Endodermal cell (in vitro differentiated cells): ENCODE results near the gene SYP. TPM values are rescaled to one million over a fixed set of nuclear protein-coding genes. Genes with fewer than 3 reads are reported as not detected.
A peak's percentile ranks its signal among the peaks of the same experiment; 100 is the strongest.

Experiments used
- DNase-seq: peaks from one replicate; pipeline ENCODE4 v3.0.0-alpha.2; 2017
- H3K27ac ChIP-seq: 2 replicates; pipeline ENCODE4 v1.5.1; 2013; ENCODE audit warnings: mild to moderate bottlenecking, low read depth, low read length, moderate library complexity
- H3K27me3 ChIP-seq: 2 replicates; pipeline ENCODE4 v1.6.1; 2013; ENCODE audit warnings: mild to moderate bottlenecking, low read length, moderate library complexity; ENCODE audit not compliant: insufficient read depth, control insufficient read depth, poor library complexity, severe bottlenecking
- H3K36me3 ChIP-seq: 2 replicates; pipeline ENCODE4 v1.7.0; 2013; ENCODE audit warnings: mild to moderate bottlenecking, low read length, moderate library complexity; ENCODE audit not compliant: control insufficient read depth, insufficient read depth
- H3K4me1 ChIP-seq: one replicate; pipeline ENCODE4 v1.7.0; 2013; ENCODE audit warnings: low read length; ENCODE audit not compliant: control insufficient read depth, insufficient read depth
- H3K4me3 ChIP-seq: 2 replicates; pipeline ENCODE4 v1.5.1; 2013; ENCODE audit warnings: mild to moderate bottlenecking, low read length, moderate library complexity
- H3K9ac ChIP-seq: 2 replicates; pipeline ENCODE4 v1.6.1; 2013; ENCODE audit warnings: mild to moderate bottlenecking, low read length, moderate library complexity; ENCODE audit not compliant: poor library complexity, severe bottlenecking; ENCODE audit errors: extremely low read depth
- H3K9me3 ChIP-seq: 2 replicates; pipeline ENCODE4 v1.6.1; 2013; ENCODE audit warnings: mild to moderate bottlenecking, low read length, moderate library complexity; ENCODE audit not compliant: control insufficient read depth
- H3K27ac Mint-ChIP-seq: 2 replicates; pipeline ENCODE4 v1.8.0; 2020; ENCODE audit warnings: mixed read lengths
- H3K27me3 Mint-ChIP-seq: 2 replicates; pipeline ENCODE4 v1.8.0; 2021; ENCODE audit warnings: mild to moderate bottlenecking, mixed read lengths; ENCODE audit not compliant: insufficient read depth
- H3K36me3 Mint-ChIP-seq: 2 replicates; pipeline ENCODE4 v1.8.0; 2020; ENCODE audit warnings: low read depth, mixed read lengths
- H3K4me1 Mint-ChIP-seq: 2 replicates; pipeline ENCODE4 v1.8.0; 2020; ENCODE audit warnings: mixed read lengths
- H3K4me3 Mint-ChIP-seq: 2 replicates; pipeline ENCODE4 v1.8.0; 2020; ENCODE audit warnings: mild to moderate bottlenecking, moderate library complexity, mixed read lengths
- H3K9me3 Mint-ChIP-seq: 2 replicates; pipeline ENCODE4 v1.8.0; 2020; ENCODE audit warnings: mild to moderate bottlenecking, mixed read lengths
- CTCF ChIP-seq: fragments of 200-600 bp; sonication (generic); conservative IDR thresholded peaks from 2 replicates; pipeline ENCODE4 v1.5.0; 2021; ENCODE audit warnings: antibody characterized with exemption, mild to moderate bottlenecking
- WGBS, 2 experiments: methylation state at CpG; one replicate each; pipeline versions ENCODE4 v1.1.5 to v1.1.7; 2013; ENCODE audit warnings: missing lambda C conversion rate in 2 of 2, mixed read lengths in 1 of 2; ENCODE audit not compliant: insufficient coverage in 1 of 2, insufficient read length in 1 of 2; 5-methylcytosine and 5-hydroxymethylcytosine counted together
- total RNA-seq, 2 donors: library from RNA; stranded (reverse); fragmentation: NEBNext Ultra II Directional in 1 of 2; extraction: Animal tissue kit (Norgen Biotek cat#: 25700) in 1 of 2; gene quantifications; 2 replicates in 1 of 2; 3 replicates in 1 of 2; pipeline ENCODE4 v1.2.1, GENCODE V29; 2021

Gene SYP
- total RNA-seq, 2 donors from 2014 or later, result 0.48 to 0.51 TPM

- peak overlapping the region; percentile 81 for H3K27ac Mint-ChIP-seq
- Histone ChIP-seq H3K9ac (peak overlapping the region; percentile 47), H3K4me1 (no peaks in the 10 kb centered on the region), H3K4me3 (peak overlapping the region; percentile 83), H3K36me3 (no peaks in the 10 kb centered on the region), H3K9me3 (no peaks in the 10 kb centered on the region), H3K27me3 (no peaks in the 10 kb centered on the region), H3K27ac (no peak overlapping the region)
- WGBS, 2 experiments, result 0% methylated on average over 4 to 31 of the region's 32 CpGs
- no peaks in the 10 kb centered on the region for H3K36me3 Mint-ChIP-seq
- TF ChIP-seq CTCF, result no peak
- no peaks in the 10 kb centered on the region for H3K27me3 Mint-ChIP-seq
- H3K4me3 Mint-ChIP-seq, result peak overlapping the region; percentile 67
- peaks cover 3% of the 10 kb centered on the region for H3K4me1 Mint-ChIP-seq
- H3K9me3 Mint-ChIP-seq, result peaks cover 71% of the 10 kb centered on the region
- peak; percentile 95 for DNase-seq
Observed at GRCh38 chrX:49190821-49191573, 9.0 kb downstream of the SYP start.

- Mint-ChIP-seq H3K9me3 (peaks cover 66% of the 10 kb centered on the region), H3K27me3 (no peaks in the 10 kb centered on the region), H3K4me3 (peak overlapping the region; percentile 67), H3K27ac (no peak overlapping the region), H3K4me1 (no peaks in the 10 kb centered on the region), H3K36me3 (no peaks in the 10 kb centered on the region)
- Histone ChIP-seq H3K9me3 (no peaks in the 10 kb centered on the region), H3K4me1 (no peaks in the 10 kb centered on the region), H3K4me3 (no peak overlapping the region), H3K9ac (no peak overlapping the region), H3K27ac (no peak overlapping the region), H3K27me3 (no peaks in the 10 kb centered on the region), H3K36me3 (no peaks in the 10 kb centered on the region)
- no peak for TF ChIP-seq CTCF
- no peak for DNase-seq
- WGBS, 2 experiments, result 83 to 95% methylated on average over 5 to 6 of the region's 6 CpGs
Observed at GRCh38 chrX:49189606-49190005, 10.4 kb downstream of the SYP start.

- H3K27me3 ChIP-seq, result no peaks in the 10 kb centered on the region
- no peaks in the 10 kb centered on the region for H3K4me1 Mint-ChIP-seq
- H3K9ac ChIP-seq, result no peak overlapping the region
- H3K27ac Mint-ChIP-seq, result no peak overlapping the region
- TF ChIP-seq CTCF, result no peak
- no peaks in the 10 kb centered on the region for H3K27me3 Mint-ChIP-seq
- no peak for DNase-seq
- H3K4me3 ChIP-seq, result no peak overlapping the region
- no peak overlapping the region for H3K4me3 Mint-ChIP-seq
- peaks cover 3% of the 10 kb centered on the region for H3K36me3 Mint-ChIP-seq
- WGBS, 2 experiments, result 80 to 100% methylated on average over 1 to 4 of the region's 8 CpGs
- no peak overlapping the region for H3K27ac ChIP-seq
- H3K9me3 ChIP-seq, result no peaks in the 10 kb centered on the region
- H3K4me1 ChIP-seq, result no peaks in the 10 kb centered on the region
- H3K36me3 ChIP-seq, result peaks cover under 1% of the 10 kb centered on the region
- peaks cover 65% of the 10 kb centered on the region for H3K9me3 Mint-ChIP-seq
Observed at GRCh38 chrX:49188468-49189076, 11.4 kb downstream of the SYP start.
